K562 (cell line): ENCODE results near the gene UBE2H. TPM values are rescaled to one million over a fixed set of nuclear protein-coding genes. Genes with fewer than 3 reads are reported as not detected.

Experiments used
- ATAC-seq: fragments of 200-7000 bp; cut with Tn5 transposase; 3 replicates; pipeline ENCODE4 v1.9.1; 2020; ENCODE audit warnings: moderate library complexity
- BruUV-seq: library from RNA; stranded (reverse); fragments of 400-500 nt; replicated peaks from 2 replicates; lab custom pipeline; 2021; lab: Mats Ljungman, UMichigan
- CTCF ChIA-PET: fragments of 300-600 bp; formaldehyde crosslinking; extraction: SDS; loops from one replicate; lab custom pipeline; 2021; ENCODE audit warnings: low intra/inter-chr PET ratio; lab: Yijun Ruan, JAX
- POLR2A ChIA-PET: fragments of 300-600, 350-650 bp; sonication (Branson Sonifier 250); formaldehyde crosslinking; extraction: SDS; loops from one replicate; lab custom pipeline; 2021; ENCODE audit warnings: antibody characterized with exemption, inconsistent platforms; lab: Yijun Ruan, JAX
- DNase-seq, 4 experiments: peaks; one replicate each; pipeline versions ENCODE4 v3.0.0 to v3.0.0-alpha.2; 2011 to 2018; ENCODE audit warnings: low spot score in 3 of 4, mixed read lengths in 3 of 4; ENCODE audit errors: extremely low read depth in 1 of 4
- FAIRE-seq: peaks from 2 replicates; lab custom pipeline; 2011; peaks lifted over from hg19 to GRCh38; lab: Jason Lieb, UNC
- H2AFZ ChIP-seq: 2 replicates; pipeline ENCODE4 v1.6.0; 2011; ENCODE audit warnings: low read depth, low read length, control low read depth, inconsistent platforms
- H3K27ac ChIP-seq: fragments of 200-600 bp; 3 replicates; pipeline ENCODE4 v1.8.0; 2011; ENCODE audit warnings: low read depth, mild to moderate bottlenecking, control low read depth, inconsistent platforms, low read length, moderate library complexity, mixed read lengths; ENCODE audit errors: extremely low read depth
- H3K27me3 ChIP-seq, 2 experiments: fragments of 300-600 bp in 1 of 2; 2 replicates in 1 of 2; 3 replicates in 1 of 2; pipeline versions ENCODE4 v1.6.0 to v1.8.0; 2011; ENCODE audit warnings: inconsistent platforms in 2 of 2, low read length in 2 of 2, mild to moderate bottlenecking in 1 of 2, mixed read lengths in 1 of 2, moderate library complexity in 1 of 2; ENCODE audit not compliant: control insufficient read depth in 2 of 2, insufficient read depth in 2 of 2
- H3K36me3 ChIP-seq: fragments of 300-600 bp; 3 replicates; pipeline ENCODE4 v1.8.0; 2011; ENCODE audit warnings: mild to moderate bottlenecking, low read length, inconsistent platforms; ENCODE audit not compliant: control insufficient read depth, insufficient read depth
- H3K4me1 ChIP-seq, 2 experiments: fragments of 200-600 bp in 1 of 2; replicated peaks in 1 of 2; 2 replicates in 1 of 2; 3 replicates in 1 of 2; pipeline versions ENCODE4 v1.5.1 to v1.8.0; 2011; ENCODE audit warnings: inconsistent platforms in 2 of 2, low read length in 2 of 2, mild to moderate bottlenecking in 1 of 2, mixed read lengths in 1 of 2, moderate library complexity in 1 of 2; ENCODE audit not compliant: control insufficient read depth in 2 of 2, insufficient read depth in 2 of 2
- H3K4me2 ChIP-seq: 2 replicates; pipeline ENCODE4 v1.6.1; 2011; ENCODE audit warnings: low read length, control low read depth, inconsistent platforms, mixed read lengths; ENCODE audit not compliant: insufficient read depth
- H3K4me3 ChIP-seq: fragments of 200-600 bp; sonication (generic), shearing (Covaris generic); 2 replicates; pipeline ENCODE4 v1.5.1; 2016; ENCODE audit warnings: control low read depth, inconsistent platforms
- H3K79me2 ChIP-seq: fragments of 200-600 bp; 3 replicates; pipeline ENCODE4 v1.8.0; 2011; ENCODE audit warnings: low read length, inconsistent platforms; ENCODE audit not compliant: control insufficient read depth, insufficient read depth
- H3K9ac ChIP-seq, 2 experiments: 2 replicates each; pipeline versions ENCODE4 v1.6.0 to v1.6.1; 2011; ENCODE audit warnings: low read depth in 2 of 2, low read length in 2 of 2, control low read depth in 1 of 2, inconsistent platforms in 1 of 2, mild to moderate bottlenecking in 1 of 2, mixed read lengths in 1 of 2; ENCODE audit not compliant: insufficient read depth in 1 of 2
- H3K9me1 ChIP-seq: one replicate; pipeline ENCODE4 v1.6.0; 2011; ENCODE audit warnings: inconsistent platforms, mild to moderate bottlenecking, low read length, moderate library complexity; ENCODE audit not compliant: control insufficient read depth, insufficient read depth
- H3K9me3 ChIP-seq: replicated peaks from 2 replicates; pipeline ENCODE4 v1.5.1; 2011; ENCODE audit warnings: low read depth, low read length, inconsistent platforms; ENCODE audit not compliant: control insufficient read depth, insufficient read depth
- H4K20me1 ChIP-seq: replicated peaks from 2 replicates; pipeline ENCODE4 v1.6.1; 2011; ENCODE audit warnings: low read length, inconsistent platforms, mixed read lengths; ENCODE audit not compliant: control insufficient read depth, insufficient read depth
- FOXP1 ChIP-seq: sonication (generic); formaldehyde crosslinking; IDR thresholded peaks from 2 replicates; pipeline ENCODE4 v1.8.0; 2022; ENCODE audit warnings: mild to moderate bottlenecking, missing genetic modification reagents
- MCM5 ChIP-seq: fragments of 450-650 bp; IDR thresholded peaks from 2 replicates; pipeline ENCODE4 v1.6.1; 2016; ENCODE audit warnings: low read depth
- RAD21 ChIP-seq, 2 experiments: fragments of 250-450 bp in 1 of 2; fragments of 450-650 bp in 1 of 2; sonication (Bioruptor Pico) in 1 of 2; formaldehyde crosslinking in 1 of 2; IDR thresholded peaks in 1 of 2; conservative IDR thresholded peaks in 1 of 2; 2 replicates each; pipeline versions ENCODE4 v1.4.0 to v1.8.0; 2020 to 2022; ENCODE audit warnings: mild to moderate bottlenecking in 2 of 2, moderate library complexity in 1 of 2
- TEAD4 ChIP-seq, 2 experiments: sonication (generic) in 1 of 2; formaldehyde crosslinking in 1 of 2; IDR thresholded peaks; 2 replicates each; pipeline versions ENCODE4 v1.6.1 to v1.8.0; 2012 to 2022; ENCODE audit warnings: borderline replicate concordance in 1 of 2, inconsistent platforms in 1 of 2, low read length in 1 of 2, mild to moderate bottlenecking in 1 of 2, missing genetic modification reagents in 1 of 2
- WGBS: fragments of 100-300 bp; shearing (Covaris generic); methylation state at CpG from one replicate; pipeline ENCODE4 v1.1.6; 2016; ENCODE audit warnings: low coverage, mixed read lengths; ENCODE audit not compliant: insufficient coverage; ENCODE audit errors: missing lambda C conversion rate; 5-methylcytosine and 5-hydroxymethylcytosine counted together
- in situ Hi-C: fragments of 300-500 bp; cut with MboI; formaldehyde crosslinking; loops from 4 replicates; pipeline ENCODE4 v1.15.0; 2018; ENCODE audit warnings: inconsistent platforms, mixed read lengths
- intact Hi-C: fragments of 100-400 bp; cut with micrococcal nuclease; formaldehyde crosslinking; loops from 2 replicates; pipeline ENCODE4 v1.14.2; 2022
- polyA plus RNA-seq, 8 experiments: library from polyadenylated mRNA; depleted of rRNA in 4 of 8; stranded (reverse) in 5 of 8; unstranded in 3 of 8; fragments of >200 nt; fragmentation: Nextera tagmentation in 2 of 8; fragmentation: Illumina TruSeq in 1 of 8; extraction: Ambion mirVana in 2 of 8; extraction: Trizol in 1 of 8; gene quantifications; 2 replicates each; pipeline versions ENCODE4 v1.2.1 to v1.2.3, GENCODE V29; 2011 to 2014; ENCODE audit warnings: inconsistent platforms in 1 of 8, missing spikeins in 1 of 8
- total RNA-seq, 7 experiments: library from RNA; depleted of rRNA in 6 of 7; stranded (reverse); fragments of >200 nt in 6 of 7; fragmentation: Illumina TruSeq in 2 of 7; extraction: Trizol in 2 of 7; gene quantifications; 2 replicates each; pipeline versions ENCODE4 v1.2.1 to v1.2.3, GENCODE V29; 2011 to 2021; ENCODE audit warnings: low replicate concordance in 1 of 7
- TF ChIP-seq, protein P1 (sequence below): sonication (generic); formaldehyde crosslinking; IDR thresholded peaks from 2 replicates; pipeline ENCODE4 v1.9.0; 2022; ENCODE audit warnings: mild to moderate bottlenecking, missing genetic modification reagents

Gene UBE2H
- total and polyA plus RNA-seq, 9 of the 15 experiments (the other 6 are each of a cell fraction or from before 2014, with no cell fraction given) = 6.3 to 33.0 (median 13.3) TPM

- H3K79me2 ChIP-seq = no peaks in the 10 kb centered on the region
- no peak overlapping the region for H3K4me2 ChIP-seq
- H4K20me1 ChIP-seq = no peaks in the 10 kb centered on the region
- no peaks in the 10 kb centered on the region for H3K9me1 ChIP-seq
- peak; percentile 12; the same call in 2 of the 3 replicates for ATAC-seq
- H3K9me3 ChIP-seq = no peaks in the 10 kb centered on the region
- H3K4me3 ChIP-seq = no peak overlapping the region
- DNase-seq = no peak
- peaks cover 8 to 31% of the 10 kb centered on the region in 2 experiments; a peak in 2 of 5 replicates for H3K4me1 ChIP-seq
- no peak overlapping the region for H2AFZ ChIP-seq
- in situ Hi-C loops = no loop called here
- H3K27ac ChIP-seq = no peak overlapping the region
- no peak overlapping the region for H3K9ac ChIP-seq
- intact Hi-C loops = no loop called here
- POLR2A ChIA-PET = no interaction called here
- FAIRE-seq = no peak
- no peaks in the 10 kb centered on the region for H3K27me3 ChIP-seq
- no TSS peak for BruUV-seq
- no peaks in the 10 kb centered on the region for H3K36me3 ChIP-seq
- WGBS = 65% methylated on average over 13 of the region's 13 CpGs
- TF ChIP-seq RAD21 (CRISPR knock-in tag; conservative IDR thresholded peaks at IDR 0.05 in 1 of 2, IDR thresholded peaks at IDR 0.05 in 1 of 2) (no peak), FOXP1 (CRISPR knock-in tag) (0 out of 2 replicates have a peak, but pooled peaks have one; percentile 43), TEAD4 (IDR thresholded peaks at IDR 0.05; ENCODE audit: low read length) (no peak), TEAD4 (CRISPR knock-in tag; IDR thresholded peaks at IDR 0.05; ENCODE audit: borderline replicate concordance) (0 out of 2 replicates have a peak, but pooled peaks have one; percentile 36), MCM5 (no peak)
- TF ChIP-seq, protein P1, sequence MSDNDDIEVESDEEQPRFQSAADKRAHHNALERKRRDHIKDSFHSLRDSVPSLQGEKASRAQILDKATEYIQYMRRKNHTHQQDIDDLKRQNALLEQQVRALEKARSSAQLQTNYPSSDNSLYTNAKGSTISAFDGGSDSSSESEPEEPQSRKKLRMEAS (CRISPR knock-in tag) = peak; percentile 32
- CTCF ChIA-PET = no interaction called here
Measured at GRCh38 chr7:129786825-129787563, 165.8 kb downstream of the UBE2H start.
